ENCODE data around the gene S100A5. TPM values are rescaled to one million over a fixed set of nuclear protein-coding genes. Genes with fewer than 3 reads are reported as not detected.

S100A5 gene
- total RNA-seq, 1 experiment from 2014 or later, result 6.0 TPM

DNA sequence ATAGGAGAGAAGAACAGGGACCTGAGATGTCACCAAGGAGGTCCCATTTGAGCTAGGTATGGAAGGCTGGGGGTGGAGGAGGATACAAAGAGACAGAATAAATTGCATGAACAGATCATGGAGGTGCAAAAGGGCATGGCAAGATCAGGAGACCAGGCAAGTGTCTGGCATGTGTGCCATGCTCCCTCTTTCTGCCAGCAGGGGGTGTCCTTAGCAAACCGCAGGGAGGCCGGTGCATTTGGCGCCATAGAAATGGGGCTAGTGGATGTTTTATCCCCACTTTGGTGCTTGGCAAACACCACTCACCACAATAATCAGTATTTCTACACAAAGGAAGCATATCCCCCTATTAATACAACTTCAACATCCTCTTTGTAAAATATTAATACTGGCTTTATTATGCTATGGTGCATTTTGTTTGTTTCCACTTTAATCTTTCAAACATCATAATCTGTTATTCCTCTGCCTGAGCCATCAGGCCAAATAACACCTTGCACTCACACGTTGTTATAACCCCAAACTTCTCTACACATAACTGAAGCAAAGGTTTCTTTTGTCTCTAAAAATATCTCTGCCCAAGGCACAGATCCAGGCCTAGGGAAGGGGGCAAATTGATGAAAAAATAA is 30.9 kb downstream of the S100A5 start (continued):
- TF ChIP-seq, protein P1, sequence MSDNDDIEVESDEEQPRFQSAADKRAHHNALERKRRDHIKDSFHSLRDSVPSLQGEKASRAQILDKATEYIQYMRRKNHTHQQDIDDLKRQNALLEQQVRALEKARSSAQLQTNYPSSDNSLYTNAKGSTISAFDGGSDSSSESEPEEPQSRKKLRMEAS (IDR thresholded peaks at IDR 0.05), result peak; percentile 46; the same call in 1 of the 2 replicates
- TF ChIP-seq RAD21 (IDR thresholded peaks at IDR 0.05; ENCODE audit: low read depth) (peak; percentile 80), SIN3A (IDR thresholded peaks at IDR 0.05; ENCODE audit: low read depth) (no peak)

DNA sequence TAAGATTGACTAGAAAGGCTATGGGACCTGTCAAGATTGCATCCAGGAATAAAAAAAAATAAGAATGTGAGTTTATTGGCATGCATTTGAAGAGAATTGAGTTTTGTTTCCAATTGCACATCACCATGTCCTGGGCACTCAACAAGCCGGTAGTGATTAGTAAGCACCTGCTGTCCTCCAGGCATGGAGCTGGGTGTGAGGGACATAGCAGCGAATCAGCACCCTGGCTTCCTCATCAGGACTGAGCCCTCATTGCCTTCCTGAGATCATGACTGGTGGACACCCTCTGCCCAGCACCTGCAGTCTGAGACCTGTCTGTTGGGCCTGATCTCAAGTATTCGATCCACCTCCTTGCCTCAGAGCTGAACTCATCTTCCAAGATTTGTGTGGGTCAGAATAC is 31.7 kb downstream of the S100A5 start:
- H3K4me1 ChIP-seq (ENCODE audit: control insufficient read depth in 1 of 2, insufficient read depth in 2 of 2, low read length in 2 of 2), result peaks cover 23 to 77% of the 10 kb centered on the region in 2 experiments
- no peak for TF ChIP-seq RAD21 (IDR thresholded peaks at IDR 0.05; ENCODE audit: low read depth)
- TF ChIP-seq, protein P2, sequence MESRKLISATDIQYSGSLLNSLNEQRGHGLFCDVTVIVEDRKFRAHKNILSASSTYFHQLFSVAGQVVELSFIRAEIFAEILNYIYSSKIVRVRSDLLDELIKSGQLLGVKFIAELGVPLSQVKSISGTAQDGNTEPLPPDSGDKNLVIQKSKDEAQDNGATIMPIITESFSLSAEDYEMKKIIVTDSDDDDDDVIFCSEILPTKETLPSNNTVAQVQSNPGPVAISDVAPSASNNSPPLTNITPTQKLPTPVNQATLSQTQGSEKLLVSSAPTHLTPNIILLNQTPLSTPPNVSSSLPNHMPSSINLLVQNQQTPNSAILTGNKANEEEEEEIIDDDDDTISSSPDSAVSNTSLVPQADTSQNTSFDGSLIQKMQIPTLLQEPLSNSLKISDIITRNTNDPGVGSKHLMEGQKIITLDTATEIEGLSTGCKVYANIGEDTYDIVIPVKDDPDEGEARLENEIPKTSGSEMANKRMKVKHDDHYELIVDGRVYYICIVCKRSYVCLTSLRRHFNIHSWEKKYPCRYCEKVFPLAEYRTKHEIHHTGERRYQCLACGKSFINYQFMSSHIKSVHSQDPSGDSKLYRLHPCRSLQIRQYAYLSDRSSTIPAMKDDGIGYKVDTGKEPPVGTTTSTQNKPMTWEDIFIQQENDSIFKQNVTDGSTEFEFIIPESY (IDR thresholded peaks at IDR 0.05; ENCODE audit: extremely low read depth, insufficient replicate concordance, low read length), result no peak
- no peak for TF ChIP-seq FOSL1 (IDR thresholded peaks at IDR 0.05; ENCODE audit: low read depth)
- no peak for TF ChIP-seq YY1 (IDR thresholded peaks at IDR 0.05; ENCODE audit: extremely low read depth, insufficient replicate concordance, low read depth, low read length)
- no peak for TF ChIP-seq CBX3 (IDR thresholded peaks at IDR 0.05; ENCODE audit: low read depth)
- no peak for TF ChIP-seq ZFX (IDR thresholded peaks at IDR 0.05)
- no peak for TF ChIP-seq CTCF (IDR thresholded peaks at IDR 0.05 in 2 of 3, conservative IDR thresholded peaks at IDR 0.05 in 1 of 3; ENCODE audit: borderline replicate concordance in 1 of 3, insufficient read depth in 1 of 3, low read depth in 2 of 3, low read length in 2 of 3)
- TF ChIP-seq, protein P1 (IDR thresholded peaks at IDR 0.05), result no peak
- no peak for TF ChIP-seq TCF7L2 (IDR thresholded peaks at IDR 0.05; ENCODE audit: borderline replicate concordance, extremely low read depth, insufficient read depth, insufficient read length)
- TF ChIP-seq CEBPB (IDR thresholded peaks at IDR 0.05; ENCODE audit: low read depth), result no peak
- TF ChIP-seq ZNF274 (IDR thresholded peaks at IDR 0.05; ENCODE audit: low read depth, low read length), result no peak
- no peak for TF ChIP-seq ELF1 (IDR thresholded peaks at IDR 0.05; ENCODE audit: borderline replicate concordance, low read depth)
- no peak for TF ChIP-seq SRF (IDR thresholded peaks at IDR 0.05; ENCODE audit: low read depth)
- H3K9me3 ChIP-seq (ENCODE audit: control insufficient read depth in 1 of 2, insufficient read depth in 1 of 2, low read depth in 1 of 2, low read length in 2 of 2), result no peaks in the 10 kb centered on the region
- ChIA-PET CTCF (interaction anchor here (1.2 to 1.5 kb wide), 2 partner anchors 57 to 63 kb away, joined by 3 to 5 read pairs; no protein-coding TSS in a partner anchor), POLR2A (no interaction called here), RAD21 (ENCODE audit: low non-redundant PET in 1 of 2, low total read pairs in 2 of 2, uncharacterized antibody in 2 of 2, unreplicated experiment in 2 of 2) (no interaction called here)
- DNase-seq (ENCODE audit: low read depth, low spot score), result no peak
- H3K4me3 ChIP-seq (replicated peaks in 1 of 2; ENCODE audit: low read depth in 1 of 2, low read length in 2 of 2), result no peak overlapping the region
- H3K79me2 ChIP-seq (ENCODE audit: insufficient read depth, low read length), result no peaks in the 10 kb centered on the region
- H3K9ac ChIP-seq (ENCODE audit: low read length), result no peak overlapping the region
- H3K9me2 ChIP-seq (ENCODE audit: insufficient read depth), result no peaks in the 10 kb centered on the region
- no peaks in the 10 kb centered on the region for H3K27me3 ChIP-seq (ENCODE audit: insufficient read depth, low read length)
- H3K36me3 ChIP-seq (ENCODE audit: control insufficient read depth in 1 of 2, insufficient read depth in 2 of 2, low read length in 2 of 2), result no peaks in the 10 kb centered on the region
- H4K20me1 ChIP-seq (ENCODE audit: insufficient read depth), result no peaks in the 10 kb centered on the region
- H3K27ac ChIP-seq (ENCODE audit: low read depth, low read length), result no peak overlapping the region
- BruUV-seq (replicated peaks), result no TSS peak
- ATAC-seq, result no peak
- intact Hi-C loops (cut with micrococcal nuclease), result loop anchor here (1.0 to 5.0 kb wide), 2 partner anchors 240 to 478 kb away; partner anchors contain the start of gene RAB13
- H3K4me2 ChIP-seq (ENCODE audit: low read length), result no peak overlapping the region
- H2AFZ ChIP-seq (ENCODE audit: low read depth, low read length, poor library complexity, severe bottlenecking), result no peak overlapping the region
